ENCODE data around the gene CACNA1I. TPM values are rescaled to one million over a fixed set of nuclear protein-coding genes. Genes with fewer than 3 reads are reported as not detected.

CACNA1I gene
- total and polyA plus RNA-seq, 2 of the 8 experiments (the other 6 are each of a cell fraction or from before 2014, with no cell fraction given): 0.77 to 1.2 TPM

- Histone ChIP-seq H3K4ac (replicated peaks; ENCODE audit: insufficient read length, low read depth, low read length) (peak overlapping the region; percentile 98), H3K9me3 (ENCODE audit: insufficient read depth in 2 of 2, low read depth in 1 of 2, low read length in 1 of 2) (no peaks in the 10 kb centered on the region), H3K79me1 (ENCODE audit: low read depth, low read length) (no peaks in the 10 kb centered on the region), H3K27me3 (replicated peaks in 1 of 4; ENCODE audit: control insufficient read depth in 3 of 4, extremely low read depth in 1 of 4, insufficient read depth in 3 of 4, low read length in 3 of 4) (peaks cover 0 to 2% (median 0%) of the 10 kb centered on the region in 4 experiments; a peak in 1 of 7 replicates), H3K23me2 (ENCODE audit: low read depth, low read length) (peaks cover 11% of the 10 kb centered on the region; the same call in 1 of the 2 replicates), H2BK15ac (ENCODE audit: low read length) (peak overlapping the region; percentile 98), H3K4me1 (replicated peaks in 1 of 4; ENCODE audit: control insufficient read depth in 3 of 4, insufficient read depth in 4 of 4, low read length in 3 of 4) (peaks cover 0 to 8% (median 2%) of the 10 kb centered on the region in 4 experiments; a peak in 4 of 7 replicates), H4K20me1 (replicated peaks in 1 of 2; ENCODE audit: control insufficient read depth in 1 of 2, insufficient read depth in 2 of 2, low read length in 2 of 2) (peaks cover 0 to 8% of the 10 kb centered on the region in 2 experiments), H3K4me2 (ENCODE audit: insufficient read depth in 1 of 2, low read depth in 2 of 2, low read length in 2 of 2) (no peak overlapping the region), H4K5ac (ENCODE audit: insufficient read length, low read depth, low read length) (no peak overlapping the region), H2BK12ac (ENCODE audit: low read depth, low read length) (peak overlapping the region; percentile 96; the same call in 1 of the 2 replicates), H2AK5ac (ENCODE audit: low read depth, low read length) (peak overlapping the region; percentile 98), H3K23ac (ENCODE audit: insufficient read length) (no peak overlapping the region), H3K36me3 (ENCODE audit: control insufficient read depth in 2 of 4, insufficient read depth in 4 of 4, low read length in 3 of 4) (no peaks in the 10 kb centered on the region), H2BK120ac (replicated peaks; ENCODE audit: low read depth, low read length) (peak overlapping the region; percentile 85), H3K27ac (ENCODE audit: low read depth, low read length) (no peak overlapping the region), H4K8ac (ENCODE audit: extremely low read depth, insufficient read depth, low read length) (no peak overlapping the region), H2AFZ (ENCODE audit: low read length) (no peak overlapping the region), H2BK20ac (ENCODE audit: low read length) (peak overlapping the region; percentile 98), H3K4me3 (ENCODE audit: extremely low read depth in 1 of 4, insufficient read depth in 2 of 4, low read depth in 3 of 4, low read length in 4 of 4) (no peak overlapping the region), H4K91ac (replicated peaks; ENCODE audit: insufficient read length, low read length) (peak overlapping the region; percentile 91), H3K79me2 (ENCODE audit: control insufficient read depth in 1 of 2, insufficient read depth in 2 of 2, low read length in 2 of 2) (no peaks in the 10 kb centered on the region), H3K9ac (replicated peaks in 1 of 4; ENCODE audit: extremely low read depth in 1 of 4, low read depth in 3 of 4, low read length in 3 of 4) (peak overlapping the region in 1 of 4 experiments; percentile 8; a peak in 1 of 7 replicates), H3K18ac (ENCODE audit: extremely low read depth, low read length) (no peak overlapping the region; the same call in 1 of the 2 replicates), H2BK5ac (ENCODE audit: low read depth, low read length) (peak overlapping the region; percentile 60; the same call in 1 of the 2 replicates), H3K56ac (replicated peaks; ENCODE audit: insufficient read length, low read depth, low read length) (peak overlapping the region; percentile 98), H3K14ac (ENCODE audit: insufficient read length) (no peak overlapping the region)
- POLR2A ChIA-PET (ENCODE audit: partially characterized antibody): no interaction called here
- FAIRE-seq: no peak
- no peak for DNase-seq (ENCODE audit: low read depth in 1 of 2, low spot score in 2 of 2)
- WGBS, 2 experiments (ENCODE audit: extremely low coverage in 1 of 2, insufficient coverage in 1 of 2, insufficient read length in 1 of 2, insufficient replicate concordance in 2 of 2, low coverage in 1 of 2, low lambda C conversion rate in 2 of 2, missing lambda C conversion rate in 1 of 2): 86% methylated on average over 11 of the region's 11 CpGs; no CpG with 5 or more reads in 1 of the 2 experiments
- CTCF ChIA-PET (ENCODE audit: partially characterized antibody): interaction anchor here (0.8 to 1.2 kb wide), 3 partner anchors 56 to 130 kb away, joined by 3 to 6 read pairs (median 3); no protein-coding TSS in a partner anchor
- TF ChIP-seq USF2 (IDR thresholded peaks at IDR 0.05; ENCODE audit: low read length): no peak
- no peak for TF ChIP-seq ATF2 (IDR thresholded peaks at IDR 0.05; ENCODE audit: low read length)
- TF ChIP-seq SP4 (IDR thresholded peaks at IDR 0.05; ENCODE audit: low read length): no peak
- TF ChIP-seq RNF2 (IDR thresholded peaks at IDR 0.05; ENCODE audit: borderline replicate concordance, low read depth, low read length, missing control alignments, poor library complexity, severe bottlenecking): no peak
- TF ChIP-seq TCF12 (IDR thresholded peaks at IDR 0.05; ENCODE audit: low read depth, low read length): no peak
- TF ChIP-seq JUN (IDR thresholded peaks at IDR 0.05; ENCODE audit: low read depth, low read length): no peak
- TF ChIP-seq RXRA (IDR thresholded peaks at IDR 0.05; ENCODE audit: insufficient read depth, low read depth, low read length): no peak
Observed at GRCh38 chr22:39617970-39618757, 47.6 kb downstream of the CACNA1I start.
